IMR-90 (cell line): ENCODE data around the gene ZC3H4. TPM values are rescaled to one million over a fixed set of nuclear protein-coding genes. Genes with fewer than 3 reads are reported as not detected.

ENCODE experiments used
- ATAC-seq: fragments of 200-7000 bp; cut with Tn5 transposase; 2 replicates; pipeline ENCODE4 v1.9.1; 2020; ENCODE audit warnings: low read depth, mild to moderate bottlenecking, moderate library complexity
- BruUV-seq: library from RNA; stranded (reverse); fragments of 400-500 nt; replicated peaks from 2 replicates; lab custom pipeline; 2021; lab: Mats Ljungman, UMichigan
- CTCF ChIA-PET: fragments of 300-600 bp; formaldehyde crosslinking; extraction: SDS; loops from one replicate; lab custom pipeline; 2021; ENCODE audit warnings: antibody characterized with exemption; lab: Yijun Ruan, JAX
- POLR2A ChIA-PET: fragments of 300-600 bp; sonication (Branson Sonifier 250); formaldehyde crosslinking; loops from one replicate; lab custom pipeline; 2022; ENCODE audit warnings: antibody characterized with exemption; ENCODE audit not compliant: unreplicated experiment; lab: Charles Lee
- DNase-seq: peaks from one replicate; pipeline ENCODE4 v3.0.0; 2013
- H2AFZ ChIP-seq: replicated peaks from 2 replicates; pipeline ENCODE3; 2013; ENCODE audit warnings: low read length, mild to moderate bottlenecking; ENCODE audit not compliant: poor library complexity
- H2AK5ac ChIP-seq: 2 replicates; pipeline ENCODE4 v1.6.1; 2013; ENCODE audit warnings: low read depth, low read length, inconsistent platforms
- H2AK9ac ChIP-seq: replicated peaks from 2 replicates; pipeline ENCODE3; 2013; ENCODE audit warnings: mild to moderate bottlenecking, low read depth, low read length, moderate library complexity; ENCODE audit not compliant: poor library complexity
- H2BK120ac ChIP-seq: 2 replicates; pipeline ENCODE4 v1.6.1; 2013; ENCODE audit warnings: low read depth, low read length, inconsistent platforms
- H2BK15ac ChIP-seq: 3 replicates; pipeline ENCODE4 v1.6.1; 2013; ENCODE audit warnings: low read depth, low read length, inconsistent platforms
- H2BK20ac ChIP-seq: 2 replicates; pipeline ENCODE4 v1.6.1; 2013; ENCODE audit warnings: low read depth, mild to moderate bottlenecking, inconsistent platforms, low read length, moderate library complexity
- H2BK5ac ChIP-seq: 2 replicates; pipeline ENCODE4 v1.6.1; 2013; ENCODE audit warnings: mild to moderate bottlenecking, low read depth, low read length, inconsistent platforms; ENCODE audit not compliant: poor library complexity, severe bottlenecking
- H3K14ac ChIP-seq: replicated peaks from 2 replicates; pipeline ENCODE4 v1.6.1; 2013; ENCODE audit warnings: low read depth, low read length, inconsistent platforms
- H3K18ac ChIP-seq: 2 replicates; pipeline ENCODE4 v1.6.1; 2013; ENCODE audit warnings: low read depth, low read length, control low read depth
- H3K23ac ChIP-seq: 2 replicates; pipeline ENCODE4 v1.6.1; 2013; ENCODE audit warnings: low read depth, low read length, inconsistent platforms
- H3K27ac ChIP-seq: 2 replicates; pipeline ENCODE4 v1.5.1; 2013; ENCODE audit warnings: mild to moderate bottlenecking, control low read depth, low read length; ENCODE audit not compliant: insufficient read depth
- H3K27me3 ChIP-seq: 2 replicates; pipeline ENCODE4 v1.6.1; 2013; ENCODE audit warnings: low read length; ENCODE audit not compliant: control insufficient read depth, insufficient read depth
- H3K36me3 ChIP-seq: 2 replicates; pipeline ENCODE4 v1.6.1; 2013; ENCODE audit warnings: low read length, mixed read lengths; ENCODE audit not compliant: control insufficient read depth, insufficient read depth
- H3K4ac ChIP-seq: 2 replicates; pipeline ENCODE4 v1.6.1; 2013; ENCODE audit warnings: low read depth, low read length, inconsistent platforms
- H3K4me1 ChIP-seq: 2 replicates; pipeline ENCODE4 v1.6.1; 2013; ENCODE audit warnings: low read length, mixed read lengths; ENCODE audit not compliant: control insufficient read depth, insufficient read depth
- H3K4me2 ChIP-seq: 2 replicates; pipeline ENCODE4 v1.6.1; 2013; ENCODE audit warnings: low read depth, mild to moderate bottlenecking, control low read depth, low read length, moderate library complexity
- H3K4me3 ChIP-seq: 2 replicates; pipeline ENCODE4 v1.5.1; 2013; ENCODE audit warnings: low read depth, mild to moderate bottlenecking, control low read depth, low read length, moderate library complexity; ENCODE audit not compliant: insufficient read depth
- H3K56ac ChIP-seq: 2 replicates; pipeline ENCODE4 v1.6.1; 2013; ENCODE audit warnings: low read length, inconsistent platforms; ENCODE audit not compliant: insufficient read depth; ENCODE audit errors: extremely low read depth
- H3K79me1 ChIP-seq, 2 experiments: 2 replicates each; pipeline ENCODE4 v1.6.1; 2013; ENCODE audit warnings: low read length in 2 of 2, inconsistent platforms in 1 of 2, low read depth in 1 of 2
- H3K9ac ChIP-seq: 2 replicates; pipeline ENCODE4 v1.6.1; 2013; ENCODE audit warnings: low read depth, low read length, control low read depth
- H3K9me1 ChIP-seq: 2 replicates; pipeline ENCODE4 v1.6.1; 2013; ENCODE audit warnings: low read length, inconsistent platforms; ENCODE audit not compliant: insufficient read depth
- H3K9me3 ChIP-seq: 2 replicates; pipeline ENCODE4 v1.6.1; 2013; ENCODE audit warnings: low read length; ENCODE audit not compliant: control insufficient read depth, insufficient read depth
- H4K20me1 ChIP-seq: 2 replicates; pipeline ENCODE4 v1.6.1; 2013; ENCODE audit warnings: low read length, inconsistent platforms; ENCODE audit not compliant: insufficient read depth
- H4K5ac ChIP-seq: 2 replicates; pipeline ENCODE4 v1.6.1; 2013; ENCODE audit warnings: mild to moderate bottlenecking, low read depth, low read length, control low read depth
- H4K8ac ChIP-seq, 2 experiments: 2 replicates each; pipeline ENCODE4 v1.6.1; 2013; ENCODE audit warnings: low read depth in 2 of 2, low read length in 2 of 2, control low read depth in 1 of 2, inconsistent platforms in 1 of 2
- H4K91ac ChIP-seq: 2 replicates; pipeline ENCODE4 v1.6.1; 2013; ENCODE audit warnings: low read depth, low read length, inconsistent platforms; ENCODE audit not compliant: insufficient read depth
- BHLHE40 ChIP-seq: fragments of 150-350 bp; IDR thresholded peaks from 2 replicates; pipeline ENCODE4 v1.6.1; 2016; ENCODE audit warnings: mild to moderate bottlenecking, low read depth, low read length
- CEBPB ChIP-seq: IDR thresholded peaks from 2 replicates; pipeline ENCODE4 v1.6.1; 2012; ENCODE audit warnings: low read depth, low read length, improper control_type of control experiment
- CHD1 ChIP-seq: IDR thresholded peaks from 2 replicates; pipeline ENCODE4 v1.6.1; 2012; ENCODE audit warnings: low read depth, low read length, improper control_type of control experiment
- CTCF ChIP-seq: conservative IDR thresholded peaks from 2 replicates; pipeline ENCODE4 v1.5.1; 2012; ENCODE audit warnings: mild to moderate bottlenecking, low read depth, low read length, improper control_type of control experiment
- ELK1 ChIP-seq: fragments of 150-350 bp; IDR thresholded peaks from 2 replicates; pipeline ENCODE4 v1.6.1; 2016; ENCODE audit warnings: low read depth, mild to moderate bottlenecking, low read length, moderate library complexity, borderline replicate concordance
- FOS ChIP-seq: fragments of 150-350 bp; IDR thresholded peaks from 2 replicates; pipeline ENCODE4 v1.6.1; 2016; ENCODE audit warnings: low read depth, low read length
- MAFK ChIP-seq: IDR thresholded peaks from 2 replicates; pipeline ENCODE4 v1.6.1; 2012; ENCODE audit warnings: low read depth, low read length, improper control_type of control experiment
- MAZ ChIP-seq: IDR thresholded peaks from 2 replicates; pipeline ENCODE4 v1.6.1; 2012; ENCODE audit warnings: low read depth, mild to moderate bottlenecking, low read length, improper control_type of control experiment, moderate library complexity, borderline replicate concordance
- MXI1 ChIP-seq: IDR thresholded peaks from 2 replicates; pipeline ENCODE4 v1.6.1; 2012; ENCODE audit warnings: low read depth, mild to moderate bottlenecking, low read length, moderate library complexity, borderline replicate concordance
- NFE2L2 ChIP-seq: fragments of 150-350 bp; IDR thresholded peaks from 2 replicates; pipeline ENCODE4 v1.6.1; 2016; ENCODE audit warnings: low read depth, mild to moderate bottlenecking, low read length
- POLR2A ChIP-seq: IDR thresholded peaks from 2 replicates; pipeline ENCODE4 v1.6.1; 2012; ENCODE audit warnings: mild to moderate bottlenecking, low read depth, low read length
- RAD21 ChIP-seq: IDR thresholded peaks from 2 replicates; pipeline ENCODE4 v1.6.1; 2012; ENCODE audit warnings: low read length, improper control_type of control experiment
- RCOR1 ChIP-seq: IDR thresholded peaks from 2 replicates; pipeline ENCODE4 v1.6.1; 2012; ENCODE audit warnings: mild to moderate bottlenecking, low read length, improper control_type of control experiment; ENCODE audit not compliant: insufficient replicate concordance
- RFX5 ChIP-seq: IDR thresholded peaks from 2 replicates; pipeline ENCODE4 v1.8.0; 2012; ENCODE audit warnings: low read depth, mild to moderate bottlenecking, low read length, moderate library complexity
- SMC3 ChIP-seq: fragments of 150-350 bp; IDR thresholded peaks from 2 replicates; pipeline ENCODE4 v1.6.1; 2016; ENCODE audit warnings: low read depth, mild to moderate bottlenecking, antibody characterized with exemption, low read length, moderate library complexity
- USF2 ChIP-seq: fragments of 150-350 bp; IDR thresholded peaks from 2 replicates; pipeline ENCODE4 v1.6.1; 2017; ENCODE audit warnings: mild to moderate bottlenecking, antibody characterized with exemption, low read length, low read depth
- WGBS, 2 experiments: methylation state at CpG; one replicate each; pipeline versions ENCODE4 v1.1.5 to v1.1.7; 2013; ENCODE audit warnings: missing lambda C conversion rate in 2 of 2; ENCODE audit not compliant: insufficient read length in 1 of 2; ENCODE audit errors: extremely low coverage in 2 of 2; 5-methylcytosine and 5-hydroxymethylcytosine counted together
- dilution Hi-C: fragments of 300-500 bp; cut with HindIII; formaldehyde crosslinking; loops from one replicate; pipeline ENCODE4 v1.14.3; 2018; ENCODE audit warnings: low sequenced_read_pairs; ENCODE audit not compliant: unreplicated experiment
- in situ Hi-C: fragments of 300-500 bp; cut with MboI; formaldehyde crosslinking; loops from 3 replicates; pipeline ENCODE4 v1.14.3; 2019; ENCODE audit warnings: low sequenced_read_pairs, inconsistent platforms, mixed read lengths
- intact Hi-C: fragments of 100-400 bp; cut with micrococcal nuclease; formaldehyde crosslinking; loops from 2 replicates; pipeline ENCODE4 v1.10.0; 2022
- polyA plus RNA-seq, 3 experiments: library from polyadenylated mRNA; depleted of rRNA; stranded (reverse); fragments of >200 nt; gene quantifications; 2 replicates each; pipeline ENCODE4 v1.2.3, GENCODE V29; 2012; ENCODE audit warnings: low replicate concordance in 1 of 3
- total RNA-seq: library from RNA; depleted of rRNA; stranded (reverse); fragments of >200 nt; gene quantifications from 2 replicates; pipeline ENCODE4 v1.2.3, GENCODE V29; 2012

ZC3H4 gene
- total and polyA plus RNA-seq, 2 of the 4 experiments (the other 2 are of a cell fraction) = 3.9 to 8.9 TPM

GRCh38 chr19:47022140-47022536, 91.4 kb downstream of the ZC3H4 start:
- Histone ChIP-seq H3K9ac (no peak overlapping the region), H4K91ac (no peak overlapping the region), H4K20me1 (peaks cover 6% of the 10 kb centered on the region; the same call in 1 of the 2 replicates), H3K23ac (no peak overlapping the region), H3K4me3 (no peak overlapping the region), H3K4me1 (peaks cover 4% of the 10 kb centered on the region; the same call in 1 of the 2 replicates), H3K4ac (no peak overlapping the region), H2BK5ac (no peak overlapping the region), H3K4me2 (no peak overlapping the region), H3K36me3 (no peaks in the 10 kb centered on the region), H3K27me3 (peaks cover 52% of the 10 kb centered on the region), H2AFZ (no peak overlapping the region), H4K8ac (no peak overlapping the region), H3K27ac (no peak overlapping the region), H3K79me1 (no peaks in the 10 kb centered on the region), H2AK9ac (no peak overlapping the region), H2BK120ac (no peak overlapping the region), H2AK5ac (no peak overlapping the region), H3K18ac (no peak overlapping the region), H3K9me3 (no peaks in the 10 kb centered on the region), H2BK15ac (no peak overlapping the region), H2BK20ac (no peak overlapping the region), H4K5ac (no peak overlapping the region), H3K56ac (no peak overlapping the region), H3K14ac (no peak overlapping the region), H3K9me1 (no peaks in the 10 kb centered on the region)
- ChIA-PET CTCF (interaction anchor here (0.8 to 2.9 kb wide), 3 partner anchors 9 to 13 kb away, joined by 3 to 10 read pairs (median 3); no protein-coding TSS in a partner anchor), POLR2A (no interaction called here)
- 42% methylated on average over 3 of the region's 14 CpGs; no CpG with 5 or more reads in 1 of the 2 experiments for WGBS, 2 experiments
- intact Hi-C loops = no loop called here
- BruUV-seq = no TSS peak
- in situ Hi-C loops = no loop called here
- dilution Hi-C loops = no loop called here
- no peak for TF ChIP-seq MAZ
- no peak for TF ChIP-seq CHD1
- TF ChIP-seq FOS = no peak
- TF ChIP-seq BHLHE40 = no peak
- no peak for TF ChIP-seq POLR2A
- no peak for TF ChIP-seq RCOR1
- TF ChIP-seq USF2 = no peak
- no peak for TF ChIP-seq RFX5
- TF ChIP-seq CTCF = no peak
- TF ChIP-seq RAD21 = no peak
- TF ChIP-seq CEBPB = no peak
- no peak for TF ChIP-seq NFE2L2
- no peak for TF ChIP-seq MAFK
- TF ChIP-seq ELK1 = no peak
- TF ChIP-seq SMC3 = no peak
- TF ChIP-seq MXI1 = no peak
- ATAC-seq = no peak
- DNase-seq = no peak
